ENCODE results near the gene ZXDC.

The ZXDC gene

DNA sequence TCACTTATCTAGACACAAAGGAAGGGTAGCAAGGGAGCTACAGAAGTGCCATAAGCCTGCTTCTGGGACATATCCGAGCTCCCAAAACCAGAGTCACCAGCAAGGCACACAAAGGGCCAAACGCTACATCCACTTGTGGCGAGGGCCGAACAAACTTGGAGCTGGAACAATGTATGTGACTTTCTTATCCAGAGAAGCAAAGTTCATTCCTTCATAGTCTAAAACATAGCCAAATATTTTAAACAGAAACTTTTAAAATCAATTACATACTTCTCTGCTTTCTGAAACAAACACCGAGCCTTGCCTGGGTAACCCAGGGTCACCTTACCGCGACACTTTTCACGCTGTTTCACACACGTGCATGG is 15.9 kb downstream of the ZXDC start:
- H3K4me3 ChIP-seq, result no peak overlapping the region
- no peak overlapping the region for H3K27ac ChIP-seq
- peaks cover 97 to 100% (median 100%) of the 10 kb centered on the region in 11 experiments for H3K36me3 ChIP-seq
- peaks cover 0 to 6% (median 0%) of the 10 kb centered on the region in 10 experiments; a peak in 4 of 20 replicates for H3K4me1 ChIP-seq
- no peak for TF ChIP-seq Cebpa-rat (IDR thresholded peaks at IDR 0.05)
- H3K27me3 ChIP-seq, result no peaks in the 10 kb centered on the region
- H3K4me2 ChIP-seq, result no peak overlapping the region
- no peaks in the 10 kb centered on the region for H3K9me3 ChIP-seq (replicated peaks in 1 of 11)
- no peak overlapping the region for H3K9ac ChIP-seq
- peaks cover 81 to 100% (median 96%) of the 10 kb centered on the region in 11 experiments for H4K20me1 ChIP-seq

DNA sequence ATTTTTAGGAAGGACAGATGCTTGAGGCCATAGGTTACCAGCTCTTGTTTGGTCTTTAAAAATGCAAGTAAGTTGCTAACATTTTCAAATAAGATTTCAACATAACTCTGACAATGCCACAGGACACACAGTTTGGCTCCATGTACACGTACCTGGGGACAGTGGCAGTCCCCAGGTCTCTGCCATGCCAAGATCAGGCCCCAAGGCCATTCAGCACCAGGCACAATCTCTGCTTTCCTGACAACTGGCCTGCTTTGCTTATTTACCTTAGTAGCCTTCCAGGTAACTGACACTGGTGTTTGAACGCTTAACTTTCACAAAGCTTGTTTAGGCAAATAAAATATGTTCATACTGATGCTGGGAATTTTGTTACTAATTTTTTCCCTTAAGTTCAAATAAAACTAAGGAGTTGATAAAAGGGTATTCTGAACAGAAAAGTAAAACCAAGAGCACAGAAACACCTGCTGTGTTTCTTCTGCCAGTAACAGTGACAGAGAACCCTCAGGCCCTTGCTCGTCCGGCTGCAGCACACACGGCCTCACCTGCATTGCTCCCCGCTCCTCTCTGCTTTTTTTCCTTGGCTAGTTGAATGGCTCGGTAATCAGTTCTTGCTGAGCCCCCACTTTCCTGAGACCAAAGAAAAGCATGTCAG is 16.5 kb downstream of the ZXDC start:
- peaks cover 0 to under 1% (median 0%) of the 10 kb centered on the region in 10 experiments; a peak in 2 of 20 replicates for H3K4me1 ChIP-seq
- H3K9me3 ChIP-seq (replicated peaks in 1 of 11), result no peaks in the 10 kb centered on the region
- no peak overlapping the region for H3K9ac ChIP-seq
- H4K20me1 ChIP-seq, result peaks cover 81 to 100% (median 96%) of the 10 kb centered on the region in 11 experiments
- no peak for TF ChIP-seq Cebpa-rat (IDR thresholded peaks at IDR 0.05)
- H3K4me2 ChIP-seq, result no peak overlapping the region
- no peaks in the 10 kb centered on the region for H3K27me3 ChIP-seq
- H3K27ac ChIP-seq, result no peak overlapping the region
- H3K36me3 ChIP-seq, result peaks cover 97 to 100% (median 100%) of the 10 kb centered on the region in 11 experiments
- no peak overlapping the region for H3K4me3 ChIP-seq

DNA sequence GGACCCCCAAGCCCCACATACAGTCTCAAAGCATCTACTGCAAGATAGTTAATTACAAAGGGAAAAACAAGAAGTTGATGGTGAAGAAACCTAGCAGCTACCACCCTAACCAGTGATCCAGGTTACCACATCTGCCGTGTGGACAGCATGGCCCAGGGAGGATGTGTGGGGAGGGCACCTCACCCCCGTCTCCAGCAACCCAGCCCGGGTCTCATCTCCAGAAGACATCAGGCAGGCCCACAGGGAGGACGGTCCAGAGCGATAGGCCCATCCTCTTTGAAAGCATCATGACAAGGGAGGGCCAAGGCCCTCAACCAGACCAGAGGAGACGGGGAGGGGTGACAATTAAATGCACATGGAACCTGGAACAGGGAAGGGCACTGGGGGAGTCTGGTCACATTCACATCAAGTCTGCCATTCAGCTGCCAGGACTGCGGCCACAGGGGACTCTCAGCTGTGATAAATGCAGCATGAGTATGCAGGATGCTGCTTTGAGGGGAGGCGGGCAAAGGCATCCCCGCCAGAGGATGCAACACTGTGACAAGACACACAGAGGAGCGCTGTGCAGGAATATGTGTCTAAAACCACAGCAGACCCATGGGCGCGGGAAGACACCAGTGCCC is 18.8 kb downstream of the ZXDC start:
- no peak overlapping the region for H3K27ac ChIP-seq
- no peaks in the 10 kb centered on the region for H3K4me1 ChIP-seq
- H3K4me2 ChIP-seq, result no peak overlapping the region
- H4K20me1 ChIP-seq, result peaks cover 79 to 98% (median 94%) of the 10 kb centered on the region in 11 experiments
- H3K27me3 ChIP-seq, result no peaks in the 10 kb centered on the region
- no peak overlapping the region for H3K9ac ChIP-seq
- no peak for TF ChIP-seq Cebpa-rat (IDR thresholded peaks at IDR 0.05)
- no peaks in the 10 kb centered on the region for H3K9me3 ChIP-seq (replicated peaks in 1 of 11)
- no peak overlapping the region for H3K4me3 ChIP-seq
- peaks cover 95 to 100% (median 96%) of the 10 kb centered on the region in 11 experiments for H3K36me3 ChIP-seq

DNA sequence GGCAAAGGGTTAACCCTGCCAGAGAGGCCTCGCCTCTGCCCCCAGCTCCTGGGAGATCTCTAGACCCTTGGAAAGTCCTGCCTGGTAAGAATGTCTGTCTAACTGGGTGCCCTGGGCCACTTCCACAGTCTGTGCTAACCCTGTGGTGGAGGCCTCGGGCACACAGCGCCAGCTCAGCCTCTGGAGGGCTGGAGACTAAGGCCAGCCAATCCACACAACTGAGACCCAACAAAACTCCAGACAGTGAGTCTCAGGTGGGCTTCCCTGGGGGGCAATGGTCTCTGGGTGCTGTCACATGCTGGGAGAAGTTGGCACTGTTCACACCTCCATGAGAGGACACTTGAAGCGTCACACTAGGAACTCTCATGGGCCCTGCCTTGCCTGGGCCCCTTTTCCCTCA is 19.5 kb downstream of the ZXDC start:
- H3K27me3 ChIP-seq, result no peaks in the 10 kb centered on the region
- TF ChIP-seq Cebpa-rat (IDR thresholded peaks at IDR 0.05), result no peak
- H3K4me2 ChIP-seq, result no peak overlapping the region
- no peak overlapping the region for H3K9ac ChIP-seq
- peaks cover 78 to 98% (median 95%) of the 10 kb centered on the region in 11 experiments for H4K20me1 ChIP-seq
- no peak overlapping the region for H3K4me3 ChIP-seq
- H3K27ac ChIP-seq, result no peak overlapping the region
- peaks cover 95 to 100% (median 96%) of the 10 kb centered on the region in 11 experiments for H3K36me3 ChIP-seq
- no peaks in the 10 kb centered on the region for H3K9me3 ChIP-seq (replicated peaks in 1 of 11)
- H3K4me1 ChIP-seq, result no peaks in the 10 kb centered on the region

DNA sequence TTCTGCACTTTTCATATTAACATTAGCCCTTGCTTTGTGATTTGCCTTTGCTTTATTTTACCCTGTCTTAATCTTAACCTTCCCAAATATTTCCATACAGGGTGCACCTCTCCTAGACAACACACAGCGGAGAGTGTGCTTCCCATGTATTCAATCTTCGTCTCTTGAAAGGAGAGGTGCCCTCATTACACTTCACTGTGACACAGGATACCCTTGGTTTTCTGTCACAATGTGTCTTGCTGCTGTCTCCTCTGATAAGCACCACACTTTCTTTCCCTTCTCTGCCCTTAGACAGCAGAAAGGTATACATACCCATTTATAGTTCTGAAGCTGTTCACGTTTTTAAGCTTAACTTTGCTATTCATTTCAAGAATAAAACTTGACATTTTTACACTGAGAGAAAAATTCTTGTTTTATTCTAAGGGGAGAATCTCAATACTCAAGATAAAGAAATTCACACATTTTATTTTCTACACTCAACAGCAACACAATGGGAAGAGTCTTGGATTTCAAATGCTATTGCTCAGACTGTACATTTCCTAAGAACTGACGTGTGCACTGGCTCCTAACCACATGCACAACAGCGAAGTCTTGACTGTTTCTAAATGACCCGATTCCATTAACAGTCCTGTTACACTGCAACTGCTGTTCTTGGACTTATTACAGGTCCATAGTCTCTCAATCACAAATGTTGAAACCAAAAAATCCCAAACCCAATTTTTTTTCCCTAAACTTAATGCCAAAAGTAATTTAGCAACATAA is 21.1 kb downstream of the ZXDC start:
- H3K4me3 ChIP-seq, result no peak overlapping the region
- peaks cover 79 to 98% (median 95%) of the 10 kb centered on the region in 11 experiments for H4K20me1 ChIP-seq
- H3K36me3 ChIP-seq, result peaks cover 95 to 100% (median 96%) of the 10 kb centered on the region in 11 experiments
- no peaks in the 10 kb centered on the region for H3K27me3 ChIP-seq
- H3K4me2 ChIP-seq, result no peak overlapping the region
- no peak for TF ChIP-seq Cebpa-rat (IDR thresholded peaks at IDR 0.05)
- no peak overlapping the region for H3K27ac ChIP-seq
- no peaks in the 10 kb centered on the region for H3K9me3 ChIP-seq (replicated peaks in 1 of 11)
- H3K4me1 ChIP-seq, result no peaks in the 10 kb centered on the region
- no peak overlapping the region; a peak in 1 of 22 replicates for H3K9ac ChIP-seq

DNA sequence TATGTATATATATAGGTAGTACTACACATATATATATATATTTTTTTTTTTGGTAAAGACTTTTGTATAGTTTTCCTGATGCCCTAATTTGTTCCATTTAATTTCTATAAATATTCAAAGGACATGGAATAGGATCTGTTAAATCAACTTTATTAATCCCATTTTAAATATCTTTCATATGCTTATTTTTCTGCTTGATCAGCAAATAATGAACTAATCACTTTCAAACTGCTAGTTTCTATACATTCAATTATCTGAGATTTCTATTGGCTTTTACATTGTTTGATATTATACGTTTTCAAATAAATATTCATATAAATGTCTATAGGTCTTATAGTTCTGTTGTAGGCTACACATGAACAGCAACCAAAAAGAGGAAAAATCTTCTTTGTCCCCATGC is 21.7 kb downstream of the ZXDC start:
- no peak overlapping the region for H3K27ac ChIP-seq
- H3K27me3 ChIP-seq, result no peaks in the 10 kb centered on the region
- no peak overlapping the region for H3K9ac ChIP-seq
- no peaks in the 10 kb centered on the region for H3K4me1 ChIP-seq
- H4K20me1 ChIP-seq, result peaks cover 77 to 98% (median 95%) of the 10 kb centered on the region in 11 experiments
- no peak for TF ChIP-seq Cebpa-rat (IDR thresholded peaks at IDR 0.05)
- no peak overlapping the region for H3K4me2 ChIP-seq
- no peak overlapping the region for H3K4me3 ChIP-seq
- no peaks in the 10 kb centered on the region for H3K9me3 ChIP-seq (replicated peaks in 1 of 11)
- peaks cover 94 to 100% (median 96%) of the 10 kb centered on the region in 11 experiments for H3K36me3 ChIP-seq

DNA sequence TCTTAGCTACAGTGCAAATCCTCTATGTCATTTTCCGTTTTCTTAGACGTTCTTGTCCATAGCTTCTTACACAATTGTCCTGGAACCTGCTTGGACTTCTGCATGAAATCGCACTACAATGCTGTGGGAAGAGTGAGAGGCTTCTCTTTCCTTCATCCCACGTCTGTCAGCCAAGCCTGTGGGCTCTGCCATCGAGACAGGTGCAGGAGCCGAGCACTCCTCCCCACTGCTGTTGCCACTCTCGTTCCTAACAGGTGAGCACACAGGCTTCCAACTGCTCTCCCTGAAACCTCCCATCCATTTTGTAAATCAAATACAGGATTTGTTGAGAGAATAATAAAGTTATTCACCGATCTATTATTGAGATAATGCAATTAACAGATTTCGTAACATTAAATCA is 23.5 kb downstream of the ZXDC start:
- no peak overlapping the region for H3K4me3 ChIP-seq
- H3K4me2 ChIP-seq, result no peak overlapping the region
- peaks cover 62 to 97% (median 85%) of the 10 kb centered on the region in 11 experiments for H4K20me1 ChIP-seq
- H3K9me3 ChIP-seq (replicated peaks in 1 of 11), result no peaks in the 10 kb centered on the region
- TF ChIP-seq Cebpa-rat (IDR thresholded peaks at IDR 0.05), result 0 out of 22 replicates have a peak, but pooled peaks of 1 of the 11 experiments have one; percentile 11
- H3K27ac ChIP-seq, result no peak overlapping the region
- peaks cover 81 to 100% (median 93%) of the 10 kb centered on the region in 11 experiments for H3K36me3 ChIP-seq
- H3K9ac ChIP-seq, result no peak overlapping the region
- H3K4me1 ChIP-seq, result no peaks in the 10 kb centered on the region
- H3K27me3 ChIP-seq, result no peaks in the 10 kb centered on the region

DNA sequence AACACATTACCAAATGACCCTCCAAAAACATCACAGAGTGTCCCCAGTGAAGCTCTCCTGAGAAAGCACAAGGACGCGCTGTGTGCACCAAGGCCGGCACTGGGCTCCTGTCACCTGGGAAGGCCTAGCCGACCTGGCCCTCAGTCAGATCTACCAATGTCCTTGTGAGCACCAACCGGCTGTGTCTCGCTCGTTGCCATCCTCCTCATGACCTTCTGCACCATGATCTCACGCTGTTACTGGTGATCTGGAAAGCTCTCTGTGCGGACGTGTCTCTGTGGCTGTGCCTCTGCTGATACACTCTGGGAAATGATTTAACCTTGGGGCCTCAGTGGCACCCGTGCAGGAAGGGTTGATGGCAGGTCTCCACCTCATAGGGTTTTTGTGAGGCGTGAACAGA is 24.2 kb downstream of the ZXDC start:
- no peak for TF ChIP-seq Cebpa-rat (IDR thresholded peaks at IDR 0.05)
- H3K36me3 ChIP-seq, result peaks cover 74 to 94% (median 87%) of the 10 kb centered on the region in 11 experiments

DNA sequence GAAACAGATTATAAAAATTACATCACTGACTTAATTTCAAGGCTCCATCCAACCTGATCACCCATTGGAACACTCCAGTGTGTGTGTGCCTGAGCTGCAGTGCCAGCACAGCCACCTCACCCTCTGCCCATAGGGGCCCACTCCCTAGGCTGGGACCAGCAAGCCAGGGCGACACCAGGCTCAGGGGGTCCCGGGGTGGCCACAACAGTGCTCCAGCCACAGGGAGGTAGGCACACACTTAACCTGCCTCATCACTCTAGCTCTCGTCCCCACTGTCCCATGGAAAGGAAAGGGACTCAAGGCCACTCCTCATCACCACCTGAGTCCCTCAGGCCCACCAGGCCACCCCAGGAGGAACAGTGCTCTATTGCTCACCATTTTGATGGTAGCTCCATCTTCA is 24.9 kb downstream of the ZXDC start:
- H4K20me1 ChIP-seq, result peaks cover 47 to 97% (median 82%) of the 10 kb centered on the region in 11 experiments; a peak in 21 of 22 replicates
- H3K27ac ChIP-seq, result no peak overlapping the region
- H3K27me3 ChIP-seq, result no peaks in the 10 kb centered on the region
- H3K4me3 ChIP-seq, result no peak overlapping the region
- H3K4me2 ChIP-seq, result no peak overlapping the region
- H3K36me3 ChIP-seq, result peaks cover 67 to 94% (median 80%) of the 10 kb centered on the region in 11 experiments
- no peaks in the 10 kb centered on the region for H3K9me3 ChIP-seq (replicated peaks in 1 of 11)
- no peak for TF ChIP-seq Cebpa-rat (IDR thresholded peaks at IDR 0.05)
- H3K4me1 ChIP-seq, result no peaks in the 10 kb centered on the region
- no peak overlapping the region for H3K9ac ChIP-seq

More for the DNA sequence above, 24.2 kb downstream of the ZXDC start:
- no peak overlapping the region for H3K4me2 ChIP-seq
- H4K20me1 ChIP-seq, result peaks cover 55 to 97% (median 84%) of the 10 kb centered on the region in 11 experiments
- H3K4me3 ChIP-seq, result no peak overlapping the region
- no peak overlapping the region for H3K9ac ChIP-seq
- no peak overlapping the region for H3K27ac ChIP-seq
- H3K9me3 ChIP-seq (replicated peaks in 1 of 11), result no peaks in the 10 kb centered on the region
- no peaks in the 10 kb centered on the region for H3K27me3 ChIP-seq
- no peaks in the 10 kb centered on the region for H3K4me1 ChIP-seq
